Heart left ventricle (tissue), 16 donors: Measurements from ENCODE around the gene SLC19A3. TPM values are rescaled to one million over a fixed set of nuclear protein-coding genes. Genes with fewer than 3 reads are reported as not detected.
"Not testable (repeated sequence)": the region's sequence is repeated elsewhere in the genome, so short reads cannot be mapped to it uniquely, and the experiment has no call there.

Source experiments
- ATAC-seq, 4 donors: fragments of 200-7000 bp; cut with Tn5 transposase; one replicate each; pipeline ENCODE4 v1.9.1; 2020 to 2022; ENCODE audit warnings: moderate library complexity in 4 of 4, mild to moderate bottlenecking in 3 of 4, moderate number of reproducible peaks in 1 of 4
- DNase-seq, 5 donors: peaks; one replicate each; pipeline ENCODE4 v3.0.0-alpha.2; 2020
- H3K27ac ChIP-seq, 12 donors: fragments of 200-600 bp; sonication (generic) in 4 of 12; one replicate each; pipeline versions ENCODE4 v1.5.0 to v1.8.0; 2016 to 2022; ENCODE audit warnings: mild to moderate bottlenecking in 2 of 12
- H3K27me3 ChIP-seq, 9 donors: fragments of 200-600 bp; sonication (generic) in 2 of 9; one replicate each; pipeline versions ENCODE4 v1.5.1 to v1.8.0; 2016 to 2022; ENCODE audit warnings: mild to moderate bottlenecking in 3 of 9
- H3K36me3 ChIP-seq, 9 donors: fragments of 200-600 bp; sonication (generic) in 2 of 9; one replicate each; pipeline versions ENCODE4 v1.5.0 to v1.8.0; 2018 to 2022; ENCODE audit warnings: mild to moderate bottlenecking in 2 of 9
- H3K4me1 ChIP-seq, 12 donors: fragments of 200-600 bp; sonication (generic) in 4 of 12; one replicate each; pipeline versions ENCODE4 v1.5.0 to v1.8.0; 2016 to 2022; ENCODE audit warnings: mild to moderate bottlenecking in 3 of 12
- H3K4me3 ChIP-seq, 12 donors: fragments of 200-600 bp; sonication (generic) in 4 of 12; one replicate each; pipeline versions ENCODE4 v1.5.0 to v1.8.0; 2017 to 2022; ENCODE audit warnings: mild to moderate bottlenecking in 9 of 12, moderate library complexity in 4 of 12
- H3K9me3 ChIP-seq, 12 donors: fragments of 200-600 bp; sonication (generic) in 4 of 12; one replicate each; pipeline versions ENCODE4 v1.5.0 to v1.8.0; 2016 to 2022; ENCODE audit warnings: mild to moderate bottlenecking in 1 of 12
- POLR2A ChIP-seq, 2 donors: fragments of 450-650 bp; IDR thresholded peaks; one replicate each; pipeline ENCODE4 v1.6.1; 2017; ENCODE audit warnings: antibody characterized with exemption in 2 of 2, mild to moderate bottlenecking in 2 of 2, moderate library complexity in 2 of 2
- WGBS, 4 donors: extraction: QIAGEN DNeasy Blood & Tissue Kit in 2 of 4; methylation state at CpG; one replicate each; pipeline versions ENCODE4 v1.1.5 to v1.1.7; 2013 to 2018; 5-methylcytosine and 5-hydroxymethylcytosine counted together
- intact Hi-C, 10 donors: fragments of 100-400 bp; cut with DNase I; formaldehyde crosslinking; loops; one replicate each; pipeline versions ENCODE4 v1.11.1 to v1.14.2; 2022
- polyA plus RNA-seq, 2 donors: library from polyadenylated mRNA; stranded (reverse); fragments of 200-250 nt; gene quantifications; one replicate each; pipeline ENCODE4 v1.2.3, GENCODE V29; 2013
- total RNA-seq, 9 donors: library from RNA; depleted of rRNA in 2 of 9; stranded (reverse); fragments of >200 nt in 2 of 9; fragmentation: NEBNext Ultra II Directional in 3 of 9; extraction: Animal tissue kit (Norgen Biotek cat#: 25700) in 3 of 9; gene quantifications; one replicate each; pipeline versions ENCODE4 v1.1.0 to v1.2.4, GENCODE V29; 2016 to 2023
- TF ChIP-seq, protein P1 (sequence below), 12 donors: fragments of 200-600 bp; sonication (generic) in 4 of 12; IDR thresholded peaks; one replicate each; pipeline versions ENCODE4 v1.5.0 to v1.8.0; 2018 to 2022; ENCODE audit warnings: antibody characterized with exemption in 12 of 12, mild to moderate bottlenecking in 5 of 12
- donor health status: ischemic (EF 13 %, LVEDD 7.1; RV severe dilation, severe dysfunction).
- donor health status: healthy with polysubstance abuse.
- donor health status: DM: no; HTN: yes; CAD: no.
- donor health status: DM: no; HTN: no; CAD: no.
- donor health status: ischemic (EF 25% LVEDD 6.9; RV normal size, moderate dysfunction).
- donor health status: ischemic (EF 25% LVEDD 5.7; RV mildly dilated, moderate dysfunction).
- donor health status: healthy.
- donor health status: DM: yes; HTN: yes; CAD: no.
- donor health status: ischemic (EF 35%, LVEDD 5.7; RV mildly dilated, moderate dysfunction).
- donor health status: nonischemic (EF 11% LVEDD 7.7; RV severe dilation, severe dysfunction).
- donor health status: DM: yes; HTN: yes; CAD: no.
- donor health status: PGD.
- donor health status: ischemic (EF 29% LVEDD 5.4; RV normal size, mild dysfunction).
- donor health status: nonischemic (EF 23%, LVEDD 6.1; RV moderate dilation, normal function).

Gene SLC19A3
- total and polyA plus RNA-seq, 11 donors = 0.05 to 14.0 (median 0.78) TPM; not detected in 1

DNA sequence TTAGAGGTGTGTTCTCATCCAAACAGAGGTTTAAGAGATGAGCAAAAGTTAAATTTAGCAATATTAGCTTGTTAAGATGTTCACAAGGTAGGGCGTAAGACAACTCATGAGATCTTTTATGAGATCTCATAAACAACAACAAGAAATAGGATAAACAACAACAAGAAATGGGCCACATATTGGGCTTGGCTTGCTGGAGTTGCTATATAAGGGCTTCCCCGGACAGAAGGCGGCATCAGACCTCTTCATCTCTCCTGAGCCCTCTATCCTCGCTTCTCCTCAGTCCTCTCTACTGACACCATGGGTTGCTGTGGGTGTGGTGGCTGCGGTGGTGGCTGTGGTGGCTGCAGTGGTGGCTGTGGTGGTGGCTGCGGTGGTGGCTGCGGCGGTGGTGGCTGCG lies 27.8 kb upstream of the SLC19A3 start, which contains the start of gene SCYGR8:
TSS of gene SCYGR8 (plus strand) at position 301 of the 400 bp plus-strand sequence. CDS start at position 301, 0 bp downstream.
- intact Hi-C loops = no loop called here
- no peak for ATAC-seq
- no peaks in the 10 kb centered on the region for H3K9me3 ChIP-seq
- no peak within 1 kb of the TSS for H3K27ac ChIP-seq
- H3K4me1 ChIP-seq = no peaks in the 10 kb centered on the region
- DNase-seq = no peak
- WGBS, 4 donors = 81 to 95% (median 90%) methylated on average over 4 to 8 of the region's 9 CpGs
- TF ChIP-seq POLR2A (IDR thresholded peaks at IDR 0.05) = no peak
- TF ChIP-seq, protein P1, sequence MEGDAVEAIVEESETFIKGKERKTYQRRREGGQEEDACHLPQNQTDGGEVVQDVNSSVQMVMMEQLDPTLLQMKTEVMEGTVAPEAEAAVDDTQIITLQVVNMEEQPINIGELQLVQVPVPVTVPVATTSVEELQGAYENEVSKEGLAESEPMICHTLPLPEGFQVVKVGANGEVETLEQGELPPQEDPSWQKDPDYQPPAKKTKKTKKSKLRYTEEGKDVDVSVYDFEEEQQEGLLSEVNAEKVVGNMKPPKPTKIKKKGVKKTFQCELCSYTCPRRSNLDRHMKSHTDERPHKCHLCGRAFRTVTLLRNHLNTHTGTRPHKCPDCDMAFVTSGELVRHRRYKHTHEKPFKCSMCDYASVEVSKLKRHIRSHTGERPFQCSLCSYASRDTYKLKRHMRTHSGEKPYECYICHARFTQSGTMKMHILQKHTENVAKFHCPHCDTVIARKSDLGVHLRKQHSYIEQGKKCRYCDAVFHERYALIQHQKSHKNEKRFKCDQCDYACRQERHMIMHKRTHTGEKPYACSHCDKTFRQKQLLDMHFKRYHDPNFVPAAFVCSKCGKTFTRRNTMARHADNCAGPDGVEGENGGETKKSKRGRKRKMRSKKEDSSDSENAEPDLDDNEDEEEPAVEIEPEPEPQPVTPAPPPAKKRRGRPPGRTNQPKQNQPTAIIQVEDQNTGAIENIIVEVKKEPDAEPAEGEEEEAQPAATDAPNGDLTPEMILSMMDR (IDR thresholded peaks at IDR 0.05) = no peak
- H3K36me3 ChIP-seq = no peaks in the 10 kb centered on the region
- H3K4me3 ChIP-seq = no peak within 1 kb of the TSS
- H3K27me3 ChIP-seq = peaks cover 0 to 8% (median 0%) of the 10 kb centered on the region in 9 donors

DNA sequence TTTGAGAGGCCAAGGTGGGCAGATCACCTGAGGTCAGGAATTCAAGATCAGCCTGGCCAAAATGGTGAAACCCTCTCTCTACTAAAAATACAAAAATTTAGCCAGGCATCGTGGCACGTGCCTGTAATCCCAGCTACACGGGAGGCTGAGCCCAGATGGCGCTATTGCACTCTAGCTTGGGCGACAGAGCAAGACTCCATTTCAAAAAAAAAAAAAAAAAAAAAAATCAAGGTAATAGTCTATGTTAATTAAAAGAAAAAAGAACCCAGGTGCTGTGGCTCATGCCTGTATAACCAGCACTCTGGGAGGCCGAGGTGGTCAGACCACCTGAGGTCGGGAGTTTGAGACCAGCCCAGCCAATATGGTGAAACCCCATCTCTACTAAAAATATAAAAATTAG lies 22.9 kb upstream of the SLC19A3 start:
- intact Hi-C loops, H3K27me3 ChIP-seq, DNase-seq, H3K4me1 ChIP-seq, H3K4me3 ChIP-seq, H3K36me3 ChIP-seq, H3K27ac ChIP-seq, H3K9me3 ChIP-seq, ATAC-seq: not testable (repeated sequence)
- 61 to 70% (median 66%) methylated on average over 7 of the region's 7 CpGs for WGBS, 4 donors

DNA sequence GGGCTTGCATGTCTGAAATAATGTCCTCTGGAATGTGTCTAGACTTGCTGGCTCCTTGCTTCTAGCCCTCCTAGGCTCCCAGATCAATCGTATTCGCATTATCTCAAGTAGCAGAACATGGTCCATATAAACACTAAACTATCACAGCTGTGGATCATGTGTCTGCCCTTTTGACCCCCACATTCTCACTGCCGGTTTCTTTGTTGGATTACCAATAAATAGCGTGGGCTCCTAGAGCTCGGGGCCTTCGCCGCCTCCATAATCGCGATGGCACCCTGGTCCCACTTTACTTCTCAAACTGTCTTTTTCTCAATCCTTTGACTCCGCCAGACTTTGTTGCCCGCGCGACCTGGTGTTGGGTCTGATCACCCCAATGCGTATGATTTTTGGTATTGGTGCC lies 21.5 kb upstream of the SLC19A3 start:
- no peak overlapping the region for H3K4me3 ChIP-seq
- H3K36me3 ChIP-seq = no peaks in the 10 kb centered on the region
- ATAC-seq (no peak), DNase-seq (no peak)
- intact Hi-C loops = no loop called here
- no peaks in the 10 kb centered on the region for H3K9me3 ChIP-seq
- WGBS, 4 donors = 72 to 80% (median 74%) methylated on average over 14 of the region's 14 CpGs
- TF ChIP-seq POLR2A (IDR thresholded peaks at IDR 0.05) = no peak
- TF ChIP-seq, protein P1 (IDR thresholded peaks at IDR 0.05) = no peak
- no peaks in the 10 kb centered on the region for H3K27me3 ChIP-seq
- H3K4me1 ChIP-seq = no peaks in the 10 kb centered on the region
- no peak overlapping the region for H3K27ac ChIP-seq

DNA sequence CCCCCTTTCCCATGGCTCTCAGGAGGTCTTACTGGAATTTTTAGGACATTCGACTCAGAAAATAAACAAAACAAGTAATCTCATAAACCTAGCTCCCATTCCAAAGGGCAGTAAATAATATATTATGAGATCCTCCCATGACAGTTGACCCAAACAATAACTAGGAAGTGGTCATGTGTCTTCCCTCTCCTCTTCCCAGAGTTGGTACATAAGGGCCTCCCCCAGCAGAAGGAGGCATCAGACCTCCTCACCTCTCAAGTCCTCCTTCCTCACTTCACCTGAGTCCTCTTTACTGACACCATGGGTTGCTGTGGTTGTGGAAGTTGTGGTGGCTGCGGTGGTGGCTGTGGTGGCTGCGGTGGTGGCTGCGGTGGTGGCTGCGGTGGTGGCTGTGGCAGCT lies 10.2 kb upstream of the SLC19A3 start, which contains the start of gene SCYGR7:
TSS of gene SCYGR7 (plus strand) at position 301 of the 400 bp plus-strand sequence. CDS start at position 301, 0 bp downstream.
- peaks cover 0 to 12% (median 0%) of the 10 kb centered on the region in 9 donors for H3K27me3 ChIP-seq
- DNase-seq (no peak), ATAC-seq (no peak)
- no peaks in the 10 kb centered on the region for H3K36me3 ChIP-seq
- WGBS, 4 donors = 85 to 95% (median 90%) methylated on average over 1 to 5 of the region's 5 CpGs
- intact Hi-C loops = no loop called here
- H3K27ac ChIP-seq = no peak within 1 kb of the TSS
- no peak for TF ChIP-seq POLR2A (IDR thresholded peaks at IDR 0.05)
- TF ChIP-seq, protein P1 (IDR thresholded peaks at IDR 0.05) = no peak
- peaks cover 0 to 2% (median 0%) of the 10 kb centered on the region in 12 donors for H3K9me3 ChIP-seq
- no peaks in the 10 kb centered on the region for H3K4me1 ChIP-seq
- H3K4me3 ChIP-seq = no peak within 1 kb of the TSS
